Parathyroid adenoma (tissue), 2 donors: ENCODE data around the gene MROH7.

Experiments used
- H2AFZ ChIP-seq: fragments of 300-600 bp; sonication (generic); one replicate; pipeline ENCODE4 v1.7.0; 2017; ENCODE audit warnings: antibody characterized with exemption, mild to moderate bottlenecking
- H3K27ac ChIP-seq: fragments of 300-600 bp; sonication (generic); one replicate; pipeline ENCODE4 v1.7.0; 2017
- H3K27me3 ChIP-seq: fragments of 300-600 bp; sonication (generic); one replicate; pipeline ENCODE4 v1.7.0; 2017; ENCODE audit warnings: low read length; ENCODE audit not compliant: control insufficient read depth, insufficient read depth
- H3K36me3 ChIP-seq: fragments of 300-600 bp; sonication (generic); one replicate; pipeline ENCODE4 v1.7.0; 2017; ENCODE audit warnings: low read length; ENCODE audit not compliant: control insufficient read depth, insufficient read depth
- H3K4me1 ChIP-seq: fragments of 300-600 bp; sonication (generic); one replicate; pipeline ENCODE4 v1.7.0; 2017; ENCODE audit warnings: control low read depth
- H3K4me2 ChIP-seq: fragments of 300-600 bp; sonication (generic); one replicate; pipeline ENCODE4 v1.7.0; 2017; ENCODE audit warnings: low read length
- H3K4me3 ChIP-seq: fragments of 300-600 bp; sonication (generic); one replicate; pipeline ENCODE4 v1.7.0; 2017; ENCODE audit warnings: low read depth, low read length
- H3K79me2 ChIP-seq: fragments of 300-600 bp; sonication (generic); one replicate; pipeline ENCODE4 v1.7.0; 2017; ENCODE audit warnings: control low read depth
- H3K9ac ChIP-seq: fragments of 300-600 bp; sonication (generic); one replicate; pipeline ENCODE4 v1.7.0; 2017; ENCODE audit warnings: mild to moderate bottlenecking
- H3K9me3 ChIP-seq: fragments of 300-600 bp; sonication (generic); one replicate; pipeline ENCODE4 v1.7.0; 2017; ENCODE audit warnings: low read length; ENCODE audit not compliant: control insufficient read depth
- TF ChIP-seq, protein P1 (sequence below): fragments of 300-600 bp; sonication (generic); IDR thresholded peaks from one replicate; pipeline ENCODE4 v1.7.0; 2017; ENCODE audit warnings: antibody characterized with exemption, mild to moderate bottlenecking
- donor health status: primary hyperparathyroidism.

The MROH7 gene

GRCh38 chr1:54686155-54686554 is 44.6 kb downstream of the MROH7 start:
- Histone ChIP-seq H3K4me1 (no peaks in the 10 kb centered on the region), H3K79me2 (no peaks in the 10 kb centered on the region), H3K27me3 (no peaks in the 10 kb centered on the region), H3K4me3 (no peak overlapping the region), H3K9ac (no peak overlapping the region), H3K9me3 (no peaks in the 10 kb centered on the region), H2AFZ (no peak overlapping the region), H3K27ac (no peak overlapping the region), H3K36me3 (no peaks in the 10 kb centered on the region), H3K4me2 (no peak overlapping the region)
- TF ChIP-seq, protein P1, sequence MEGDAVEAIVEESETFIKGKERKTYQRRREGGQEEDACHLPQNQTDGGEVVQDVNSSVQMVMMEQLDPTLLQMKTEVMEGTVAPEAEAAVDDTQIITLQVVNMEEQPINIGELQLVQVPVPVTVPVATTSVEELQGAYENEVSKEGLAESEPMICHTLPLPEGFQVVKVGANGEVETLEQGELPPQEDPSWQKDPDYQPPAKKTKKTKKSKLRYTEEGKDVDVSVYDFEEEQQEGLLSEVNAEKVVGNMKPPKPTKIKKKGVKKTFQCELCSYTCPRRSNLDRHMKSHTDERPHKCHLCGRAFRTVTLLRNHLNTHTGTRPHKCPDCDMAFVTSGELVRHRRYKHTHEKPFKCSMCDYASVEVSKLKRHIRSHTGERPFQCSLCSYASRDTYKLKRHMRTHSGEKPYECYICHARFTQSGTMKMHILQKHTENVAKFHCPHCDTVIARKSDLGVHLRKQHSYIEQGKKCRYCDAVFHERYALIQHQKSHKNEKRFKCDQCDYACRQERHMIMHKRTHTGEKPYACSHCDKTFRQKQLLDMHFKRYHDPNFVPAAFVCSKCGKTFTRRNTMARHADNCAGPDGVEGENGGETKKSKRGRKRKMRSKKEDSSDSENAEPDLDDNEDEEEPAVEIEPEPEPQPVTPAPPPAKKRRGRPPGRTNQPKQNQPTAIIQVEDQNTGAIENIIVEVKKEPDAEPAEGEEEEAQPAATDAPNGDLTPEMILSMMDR = no peak

- Histone ChIP-seq H3K27me3 (no peaks in the 10 kb centered on the region), H3K79me2 (no peaks in the 10 kb centered on the region), H2AFZ (no peak overlapping the region), H3K4me2 (no peak overlapping the region), H3K4me1 (no peaks in the 10 kb centered on the region), H3K27ac (no peak overlapping the region), H3K9ac (no peak overlapping the region), H3K36me3 (no peaks in the 10 kb centered on the region), H3K4me3 (no peak overlapping the region), H3K9me3 (no peaks in the 10 kb centered on the region)
- TF ChIP-seq, protein P1 = no peak
These were observed 53.2 kb downstream of the MROH7 start for GRCh38 chr1:54694771-54695170.

DNA sequence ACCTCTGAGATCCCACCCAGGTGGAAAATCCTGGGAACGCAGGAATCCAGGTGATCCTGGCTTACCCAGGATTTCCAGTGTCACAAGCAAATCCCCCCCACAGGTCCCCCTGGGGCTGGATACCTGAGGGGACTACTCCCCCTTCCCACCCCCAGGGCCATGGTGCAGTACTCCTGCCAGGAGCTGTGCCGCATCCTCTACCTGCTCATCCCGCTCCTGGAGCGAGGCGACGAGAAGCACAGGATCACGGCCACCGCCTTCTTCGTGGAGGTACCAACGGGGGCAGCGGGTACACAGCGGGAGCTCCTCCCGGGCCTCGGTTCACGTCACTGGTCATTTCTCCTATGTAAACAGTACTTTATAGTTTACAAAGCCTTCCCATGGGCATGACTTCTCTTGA is 53.6 kb downstream of the MROH7 start:
- H3K4me3 ChIP-seq = no peak overlapping the region
- no peak overlapping the region for H2AFZ ChIP-seq
- H3K4me1 ChIP-seq = no peaks in the 10 kb centered on the region
- no peaks in the 10 kb centered on the region for H3K79me2 ChIP-seq
- no peaks in the 10 kb centered on the region for H3K27me3 ChIP-seq
- H3K9ac ChIP-seq = no peak overlapping the region
- H3K9me3 ChIP-seq = no peaks in the 10 kb centered on the region
- TF ChIP-seq, protein P1 = no peak
- H3K27ac ChIP-seq = no peak overlapping the region
- no peaks in the 10 kb centered on the region for H3K36me3 ChIP-seq
- no peak overlapping the region for H3K4me2 ChIP-seq

DNA sequence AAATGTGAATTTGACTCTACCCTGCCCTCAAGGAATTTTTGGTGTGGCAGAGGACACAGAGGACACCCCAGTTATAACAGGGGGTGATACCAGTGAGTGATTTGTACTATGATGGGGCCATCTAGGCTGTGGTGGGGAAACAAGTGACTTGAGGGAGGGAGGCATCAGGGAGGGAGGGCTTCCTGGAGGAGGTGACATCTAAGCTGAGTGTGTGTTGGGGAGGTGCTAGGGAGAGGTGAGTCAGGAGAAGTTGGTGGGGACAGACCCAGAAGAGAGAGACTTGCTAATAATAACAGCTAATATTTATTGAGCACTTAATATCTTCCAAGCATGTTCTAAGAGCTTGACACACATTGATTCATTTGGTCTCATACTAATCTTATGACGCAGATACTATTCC is 54.2 kb downstream of the MROH7 start:
- Histone ChIP-seq H3K4me1 (no peaks in the 10 kb centered on the region), H3K36me3 (no peaks in the 10 kb centered on the region)

GRCh38 chr1:54696262-54696661 is 54.7 kb downstream of the MROH7 start:
- Histone ChIP-seq H3K4me1 (no peaks in the 10 kb centered on the region), H3K79me2 (no peaks in the 10 kb centered on the region), H3K9ac (no peak overlapping the region), H3K4me2 (no peak overlapping the region), H3K27ac (no peak overlapping the region), H3K27me3 (no peaks in the 10 kb centered on the region), H3K4me3 (no peak overlapping the region), H2AFZ (no peak overlapping the region), H3K9me3 (no peaks in the 10 kb centered on the region), H3K36me3 (no peaks in the 10 kb centered on the region)
- TF ChIP-seq, protein P1 = no peak

More for the DNA sequence above, 54.2 kb downstream of the MROH7 start:
- no peaks in the 10 kb centered on the region for H3K79me2 ChIP-seq
- no peak overlapping the region for H3K9ac ChIP-seq
- no peak overlapping the region for H3K4me3 ChIP-seq
- no peaks in the 10 kb centered on the region for H3K27me3 ChIP-seq
- H3K9me3 ChIP-seq = no peaks in the 10 kb centered on the region
- H3K27ac ChIP-seq = no peak overlapping the region
- TF ChIP-seq, protein P1 = no peak
- no peak overlapping the region for H2AFZ ChIP-seq
- H3K4me2 ChIP-seq = no peak overlapping the region
